HG03139 (cell line): ENCODE results near the gene KNTC1.
"Not testable (repeated sequence)": the region's sequence is repeated elsewhere in the genome, so short reads cannot be mapped to it uniquely, and the experiment has no call there.

Experiments
- ATAC-seq: cut with Tn5 transposase; IDR thresholded peaks from one replicate; pipeline ENCODE4 v1.9.1; 2021; ENCODE audit not compliant: unreplicated experiment

KNTC1 gene, protein sequence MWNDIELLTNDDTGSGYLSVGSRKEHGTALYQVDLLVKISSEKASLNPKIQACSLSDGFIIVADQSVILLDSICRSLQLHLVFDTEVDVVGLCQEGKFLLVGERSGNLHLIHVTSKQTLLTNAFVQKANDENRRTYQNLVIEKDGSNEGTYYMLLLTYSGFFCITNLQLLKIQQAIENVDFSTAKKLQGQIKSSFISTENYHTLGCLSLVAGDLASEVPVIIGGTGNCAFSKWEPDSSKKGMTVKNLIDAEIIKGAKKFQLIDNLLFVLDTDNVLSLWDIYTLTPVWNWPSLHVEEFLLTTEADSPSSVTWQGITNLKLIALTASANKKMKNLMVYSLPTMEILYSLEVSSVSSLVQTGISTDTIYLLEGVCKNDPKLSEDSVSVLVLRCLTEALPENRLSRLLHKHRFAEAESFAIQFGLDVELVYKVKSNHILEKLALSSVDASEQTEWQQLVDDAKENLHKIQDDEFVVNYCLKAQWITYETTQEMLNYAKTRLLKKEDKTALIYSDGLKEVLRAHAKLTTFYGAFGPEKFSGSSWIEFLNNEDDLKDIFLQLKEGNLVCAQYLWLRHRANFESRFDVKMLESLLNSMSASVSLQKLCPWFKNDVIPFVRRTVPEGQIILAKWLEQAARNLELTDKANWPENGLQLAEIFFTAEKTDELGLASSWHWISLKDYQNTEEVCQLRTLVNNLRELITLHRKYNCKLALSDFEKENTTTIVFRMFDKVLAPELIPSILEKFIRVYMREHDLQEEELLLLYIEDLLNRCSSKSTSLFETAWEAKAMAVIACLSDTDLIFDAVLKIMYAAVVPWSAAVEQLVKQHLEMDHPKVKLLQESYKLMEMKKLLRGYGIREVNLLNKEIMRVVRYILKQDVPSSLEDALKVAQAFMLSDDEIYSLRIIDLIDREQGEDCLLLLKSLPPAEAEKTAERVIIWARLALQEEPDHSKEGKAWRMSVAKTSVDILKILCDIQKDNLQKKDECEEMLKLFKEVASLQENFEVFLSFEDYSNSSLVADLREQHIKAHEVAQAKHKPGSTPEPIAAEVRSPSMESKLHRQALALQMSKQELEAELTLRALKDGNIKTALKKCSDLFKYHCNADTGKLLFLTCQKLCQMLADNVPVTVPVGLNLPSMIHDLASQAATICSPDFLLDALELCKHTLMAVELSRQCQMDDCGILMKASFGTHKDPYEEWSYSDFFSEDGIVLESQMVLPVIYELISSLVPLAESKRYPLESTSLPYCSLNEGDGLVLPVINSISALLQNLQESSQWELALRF (N-terminal part only)

DNA sequence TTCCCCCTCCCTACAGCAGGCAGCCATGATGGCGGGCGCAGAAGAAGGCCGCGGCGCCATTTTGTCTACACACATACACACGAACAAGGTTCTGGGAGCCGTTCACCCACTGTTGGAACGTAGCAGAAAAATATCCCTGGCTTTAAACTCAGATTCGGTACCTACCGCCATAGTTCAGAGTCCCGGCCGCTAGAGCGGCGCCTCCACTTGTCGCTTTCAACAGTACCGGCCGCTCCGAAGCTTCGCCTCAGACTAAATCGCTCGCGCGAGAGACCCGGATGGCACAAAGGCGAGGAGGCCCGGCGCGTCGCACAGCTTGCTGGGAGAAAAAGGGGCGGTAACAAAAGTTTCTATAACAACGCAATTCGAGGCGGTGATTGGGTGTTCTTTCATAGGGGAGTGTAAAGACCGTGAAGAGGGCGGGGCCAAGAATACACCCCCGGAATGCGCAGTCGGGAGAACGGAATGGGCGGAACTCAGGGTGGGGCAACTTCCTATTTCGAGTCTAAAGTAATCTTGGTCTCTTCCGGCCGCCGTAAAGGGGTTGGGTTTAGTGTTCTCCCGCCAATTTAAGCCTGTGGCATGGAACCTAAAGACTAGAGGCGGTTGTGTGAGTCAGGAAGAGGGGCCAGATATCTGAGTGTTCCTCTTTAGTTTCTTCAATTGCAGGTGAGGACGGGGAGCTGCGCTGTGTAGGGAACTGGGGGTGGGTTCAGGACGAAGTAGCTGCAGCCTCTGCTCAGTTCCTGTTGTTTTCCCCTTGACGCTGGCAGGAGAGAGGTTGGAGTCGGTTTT, at the start of gene KNTC1, which contains the start of gene RSRC2:
KNTC1 (plus strand) TSS at position 567 of the 795 bp plus-strand sequence. CDS start 2,815 bp downstream, outside the sequence.
RSRC2 (minus strand) TSS at position 254 of the 795 bp plus-strand sequence; CDS start at position 171, 83 bp downstream.
- peak; percentile 93 for ATAC-seq

DNA sequence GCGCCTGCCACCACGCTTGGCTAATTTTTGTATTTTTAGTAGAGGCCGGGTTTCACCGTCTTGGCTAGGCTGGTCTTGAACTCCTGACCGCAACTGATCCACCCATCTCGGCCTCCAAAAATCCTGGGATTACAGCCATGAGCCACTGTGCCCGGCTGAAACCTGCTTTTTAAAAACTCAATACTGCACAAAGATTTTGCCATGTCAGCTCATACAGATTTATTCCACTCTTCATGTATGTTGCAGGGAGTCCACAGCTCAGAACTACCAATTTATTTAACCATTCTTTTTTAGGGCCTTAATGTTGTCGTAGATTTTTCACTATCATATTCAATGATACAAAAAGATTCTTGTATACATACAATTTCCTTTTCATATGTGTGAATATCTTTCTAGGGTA, 46.3 kb upstream of the KNTC1 start:
- no peak for ATAC-seq

DNA sequence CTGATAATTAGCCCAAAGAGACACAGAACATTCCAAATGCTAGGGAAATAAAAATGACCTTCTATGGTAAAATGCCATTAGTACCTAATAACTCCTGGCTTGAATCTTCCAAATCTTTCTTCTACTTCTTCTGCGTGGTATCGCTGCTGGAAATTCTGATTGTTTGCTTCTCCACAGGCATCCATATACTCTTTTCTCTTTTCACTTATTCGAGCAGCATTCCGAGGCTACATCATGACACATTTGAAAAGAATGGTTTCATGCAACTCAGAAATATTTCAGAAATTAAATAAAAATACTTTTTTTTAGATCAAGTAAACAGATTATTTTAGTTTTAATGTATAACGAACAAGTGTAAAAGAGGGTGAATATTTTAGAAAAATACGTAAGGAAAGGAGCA, 45.2 kb upstream of the KNTC1 start:
- no peak for ATAC-seq

DNA sequence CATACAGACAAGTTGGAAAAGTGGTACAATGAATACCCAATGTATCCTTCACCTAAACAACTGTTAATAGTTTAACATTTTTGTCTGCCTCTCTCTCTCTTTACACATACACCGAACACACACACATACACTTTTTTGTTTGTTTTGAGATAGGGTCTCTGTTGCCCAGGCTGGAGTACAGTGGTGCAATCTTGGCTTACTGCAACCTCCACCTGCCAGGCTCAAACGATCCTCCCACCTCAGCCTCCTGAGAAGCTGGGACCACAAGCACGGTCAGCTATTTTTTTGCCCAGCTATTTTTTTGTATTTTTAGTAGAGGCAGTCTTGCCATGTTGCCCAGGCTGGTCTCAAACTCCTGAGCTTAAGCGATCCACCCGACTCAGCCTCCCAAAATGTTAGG, 43.1 kb upstream of the KNTC1 start:
- ATAC-seq, result no peak

DNA sequence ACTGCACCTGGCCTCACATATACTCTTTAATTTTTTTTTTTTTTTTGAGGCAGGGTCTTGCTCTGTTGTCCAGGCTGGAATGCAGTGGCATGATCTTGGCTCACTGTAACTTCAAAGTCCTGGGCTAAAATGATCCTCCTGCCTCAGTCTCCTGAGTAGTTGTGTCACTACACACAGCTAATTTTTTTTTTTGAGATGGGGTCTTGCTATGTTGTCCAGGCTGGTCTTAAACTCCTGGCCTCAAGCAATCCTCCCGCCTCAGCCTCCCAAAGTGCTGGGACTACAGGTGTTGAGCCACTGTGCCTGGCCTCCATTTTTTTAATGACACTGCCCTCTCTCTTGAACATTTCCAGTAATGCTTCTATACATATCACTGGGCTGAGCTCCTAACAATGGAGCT, 42.7 kb upstream of the KNTC1 start:
- not testable (repeated sequence) for ATAC-seq

DNA sequence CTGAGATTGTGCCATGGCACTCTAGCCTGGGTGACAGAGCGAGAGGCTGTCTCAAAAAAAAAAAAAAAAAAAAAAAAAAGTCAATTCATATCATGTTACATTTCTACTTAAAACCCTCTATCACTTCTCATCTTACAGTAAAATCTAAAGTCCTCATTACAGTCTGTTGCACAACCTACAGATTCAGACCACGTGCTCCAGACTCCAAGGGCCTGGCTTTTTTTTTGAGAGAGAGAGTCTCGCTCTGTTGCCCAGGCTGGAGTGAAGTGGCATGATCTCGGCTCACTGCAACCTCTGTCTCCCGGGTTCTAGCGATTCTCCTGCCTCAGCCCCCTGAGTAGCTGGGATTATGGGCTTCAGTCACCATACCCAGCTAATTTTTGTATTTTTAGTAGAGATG, 40.7 kb upstream of the KNTC1 start:
- not testable (repeated sequence) for ATAC-seq

DNA sequence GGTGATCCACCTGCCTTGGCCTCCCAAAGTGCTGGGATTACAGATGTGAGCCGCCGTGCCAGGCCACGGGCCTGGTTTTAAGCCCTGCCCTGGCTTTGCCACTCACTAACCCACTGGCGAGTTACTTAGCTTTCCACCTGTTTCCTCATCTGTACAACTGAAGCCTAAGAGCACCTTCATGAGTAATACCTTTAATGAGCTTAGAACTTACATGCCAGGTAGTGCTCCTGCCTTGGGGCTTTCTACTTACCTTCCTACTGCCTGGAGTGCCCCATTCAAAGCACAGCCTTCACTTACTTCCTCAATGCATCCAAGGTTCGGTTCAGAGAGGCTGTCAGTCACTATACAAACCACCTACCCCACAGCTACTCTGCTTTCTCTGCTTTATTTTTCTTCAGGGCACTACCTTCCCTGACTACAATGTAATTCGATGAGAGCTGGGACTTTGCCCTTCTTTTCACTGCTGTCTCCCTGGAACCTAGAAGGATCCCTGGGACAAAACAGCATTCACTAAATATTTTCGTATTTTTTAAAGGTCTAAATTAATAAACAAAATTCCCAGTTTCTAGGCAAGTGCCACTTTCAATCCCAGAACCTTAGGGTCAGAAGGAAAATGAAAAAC, 40.1 kb upstream of the KNTC1 start:
- ATAC-seq, result no peak

DNA sequence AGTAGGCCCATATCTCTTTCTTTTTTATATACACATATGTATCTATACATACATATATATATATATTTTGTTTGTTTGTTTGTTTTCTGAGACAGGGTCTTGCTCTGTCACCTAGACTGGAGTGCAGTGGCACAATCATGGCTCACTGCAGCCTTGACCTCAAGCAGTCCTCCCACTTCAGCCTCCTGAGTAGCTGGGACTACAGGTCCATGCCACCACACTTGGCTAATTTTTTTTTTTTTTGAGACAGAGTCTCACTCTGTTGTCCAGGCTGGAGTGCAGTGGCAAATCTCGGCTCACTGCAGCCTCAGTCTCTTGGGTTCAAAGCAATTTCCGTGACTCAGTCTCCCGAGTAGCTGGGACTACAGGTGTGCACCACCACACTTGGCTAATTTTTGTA, 39.2 kb upstream of the KNTC1 start:
- ATAC-seq, result not testable (repeated sequence)

DNA sequence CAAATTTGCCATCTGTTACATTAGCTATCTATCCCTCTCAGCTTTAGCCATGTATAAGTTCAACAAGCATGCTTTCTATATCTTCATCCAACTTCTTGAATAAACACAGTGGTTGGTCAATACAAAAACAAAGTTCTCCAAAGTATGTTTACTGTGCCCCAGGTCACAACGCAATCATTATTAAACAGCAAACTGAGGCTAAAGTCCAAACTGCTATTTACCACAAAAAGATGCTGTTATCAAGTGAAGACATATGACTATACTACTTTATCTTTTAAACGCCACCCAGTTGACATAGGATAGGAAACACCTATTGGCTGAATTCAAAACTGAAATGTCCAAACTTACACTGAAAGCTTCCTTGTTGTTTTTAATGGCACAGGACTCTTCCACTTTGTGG, 38.0 kb upstream of the KNTC1 start:
- no peak for ATAC-seq

DNA sequence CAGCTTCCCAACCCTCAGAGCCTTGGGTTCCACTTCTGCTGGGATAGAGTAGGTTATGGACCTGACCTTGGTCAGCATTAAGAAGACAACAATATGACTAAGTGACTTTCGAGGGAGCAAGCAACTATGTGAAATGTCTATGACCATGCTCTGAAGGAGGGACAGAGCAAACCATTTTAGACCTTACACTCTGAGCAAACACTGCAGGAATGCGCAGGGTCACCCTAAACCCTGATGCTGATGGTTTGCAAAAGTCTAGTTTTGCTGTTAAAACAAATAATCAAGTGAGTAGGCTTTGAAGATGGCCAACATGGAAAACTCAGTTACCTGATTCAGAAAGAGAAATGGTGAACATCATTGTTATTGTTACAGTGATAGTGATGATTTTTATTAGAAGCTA, 35.1 kb upstream of the KNTC1 start:
- ATAC-seq, result no peak

DNA sequence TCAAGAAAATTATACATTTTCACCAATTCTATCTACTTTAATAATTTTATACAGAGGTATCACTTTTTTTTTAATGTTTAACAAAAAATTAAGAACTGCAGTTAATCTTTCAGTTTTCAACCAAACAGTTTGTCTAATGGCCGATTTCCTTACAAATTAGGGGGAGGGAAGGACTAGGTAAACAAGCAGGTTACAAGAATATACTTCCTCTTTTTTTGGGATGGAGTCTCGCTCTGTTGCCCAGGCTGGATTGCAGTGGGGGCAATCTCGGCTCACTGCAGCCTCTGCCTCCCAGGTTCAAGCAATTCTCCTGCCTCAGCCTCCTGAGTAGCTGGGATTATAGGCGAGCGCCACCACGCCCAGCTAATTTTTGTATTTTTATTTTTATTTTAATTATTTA, 33.8 kb upstream of the KNTC1 start:
- not testable (repeated sequence) for ATAC-seq

DNA sequence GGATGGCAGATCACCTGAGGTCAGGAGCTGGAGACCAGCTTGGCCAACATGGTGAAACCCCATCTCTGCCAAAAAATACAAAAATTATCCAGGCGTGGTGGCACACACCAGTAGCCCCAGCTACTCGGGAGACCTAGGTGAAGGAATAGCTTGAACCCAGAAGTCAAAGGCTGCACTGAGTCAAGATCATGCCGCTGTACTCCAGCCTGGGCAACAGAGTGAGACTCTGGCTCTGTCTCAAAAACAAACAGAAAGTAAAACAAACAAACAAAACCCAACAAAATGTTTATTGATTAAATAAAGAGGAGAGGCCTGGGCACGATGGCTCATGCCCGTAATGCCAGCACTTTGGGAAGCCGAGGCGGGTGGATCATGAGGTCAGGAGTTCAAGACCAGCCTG, 31.8 kb upstream of the KNTC1 start:
- no peak for ATAC-seq

DNA sequence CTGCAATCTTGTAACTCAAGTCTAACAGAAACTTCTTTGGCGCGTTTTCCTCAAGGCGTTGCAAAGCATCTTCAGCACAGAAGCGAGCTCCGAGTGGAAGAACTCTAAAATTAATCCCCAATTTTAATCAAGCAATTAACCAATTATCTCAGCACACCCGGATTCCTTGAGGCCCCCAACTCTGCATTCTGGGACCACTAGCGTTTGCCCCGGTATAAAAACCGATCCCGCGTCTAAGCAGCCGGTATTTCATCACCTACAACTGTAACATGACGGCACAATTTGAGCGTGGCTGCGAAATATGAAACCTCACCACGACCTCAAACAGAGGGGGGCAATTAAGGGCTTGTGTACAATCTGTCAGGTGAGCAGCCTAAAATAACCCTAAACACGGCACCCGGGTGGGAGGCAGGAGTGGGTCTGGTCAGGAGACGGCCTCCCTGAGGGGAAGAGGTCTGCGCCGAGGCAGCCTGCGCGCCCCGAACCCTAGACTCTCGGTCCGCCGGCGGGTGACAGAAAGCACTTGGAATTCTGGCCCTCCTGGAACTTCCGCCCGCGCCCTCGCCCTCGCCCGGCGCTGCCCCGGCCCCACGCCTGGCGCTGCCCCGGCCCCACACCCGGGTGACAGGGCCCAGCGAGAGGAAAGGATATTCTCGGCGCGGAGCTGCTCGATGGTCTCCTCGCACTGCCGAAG, 26.9 kb upstream of the KNTC1 start:
- peak; percentile 6 for ATAC-seq

DNA sequence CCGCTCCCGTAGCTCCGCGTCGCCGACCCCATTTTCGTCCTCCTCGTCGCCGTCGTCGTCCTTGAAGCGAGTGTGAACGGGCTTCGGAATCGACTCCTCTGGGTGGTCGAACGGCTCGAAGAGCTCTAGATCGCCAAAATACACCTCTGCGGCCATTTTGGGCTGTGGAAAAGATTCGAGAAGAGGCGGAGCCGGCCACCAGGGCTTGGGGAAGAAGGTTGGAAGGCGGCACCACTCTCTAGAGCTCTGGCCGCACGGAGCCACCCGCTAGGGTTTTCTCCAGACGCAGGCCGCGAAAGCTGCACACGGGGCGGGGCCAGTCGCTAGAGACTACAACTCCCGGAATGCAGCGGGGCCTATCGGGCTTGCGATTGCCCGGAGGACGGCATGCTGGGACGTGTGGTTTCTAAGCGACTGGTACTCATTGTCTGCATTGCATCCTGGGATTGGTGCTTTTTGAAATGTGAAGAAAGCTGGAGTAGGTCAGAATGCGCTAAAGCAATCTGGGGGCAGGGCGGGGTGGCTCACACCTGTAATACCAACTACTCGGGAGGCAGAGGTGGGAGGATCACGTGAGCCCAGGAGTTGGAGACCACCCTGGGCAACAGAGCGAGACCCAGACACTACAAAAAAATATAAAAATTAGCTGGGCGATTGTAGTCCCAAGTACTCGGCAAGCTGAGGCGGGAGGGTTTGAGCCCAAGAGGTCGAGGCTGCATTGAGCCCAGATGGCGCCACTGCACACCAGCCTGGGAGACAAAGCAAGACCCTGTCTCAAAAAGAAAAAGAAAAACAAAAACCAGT, 26.2 kb upstream of the KNTC1 start, which contains the start of gene ZCCHC8:
ZCCHC8 (minus strand) TSS at position 248 of the 804 bp plus-strand sequence; CDS start at position 156, 92 bp downstream.
- peak; percentile 88 for ATAC-seq

DNA sequence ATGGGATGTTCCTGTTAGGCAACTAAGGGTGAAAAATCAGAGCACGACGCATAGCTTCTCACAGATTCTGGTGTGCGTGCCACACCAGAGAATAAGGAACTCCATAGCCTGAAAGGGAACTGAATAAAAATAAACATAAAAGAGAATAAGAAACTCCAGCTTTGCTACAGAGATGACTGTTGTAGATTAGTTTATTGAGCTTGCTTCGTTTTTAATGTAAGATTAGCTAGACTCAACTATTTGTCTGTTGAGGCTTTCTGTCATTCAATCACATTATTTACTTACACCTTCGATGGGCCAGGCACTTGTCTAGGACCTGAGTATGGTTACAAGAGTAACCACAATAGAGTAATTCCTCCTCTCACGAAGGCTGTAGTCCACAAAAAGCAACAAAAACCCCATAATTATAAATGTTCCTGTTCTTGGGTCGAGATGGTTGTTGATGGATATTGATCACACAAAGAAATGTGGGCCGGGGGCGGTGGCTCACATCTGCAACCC, 25.5 kb upstream of the KNTC1 start:
- ATAC-seq, result no peak

DNA sequence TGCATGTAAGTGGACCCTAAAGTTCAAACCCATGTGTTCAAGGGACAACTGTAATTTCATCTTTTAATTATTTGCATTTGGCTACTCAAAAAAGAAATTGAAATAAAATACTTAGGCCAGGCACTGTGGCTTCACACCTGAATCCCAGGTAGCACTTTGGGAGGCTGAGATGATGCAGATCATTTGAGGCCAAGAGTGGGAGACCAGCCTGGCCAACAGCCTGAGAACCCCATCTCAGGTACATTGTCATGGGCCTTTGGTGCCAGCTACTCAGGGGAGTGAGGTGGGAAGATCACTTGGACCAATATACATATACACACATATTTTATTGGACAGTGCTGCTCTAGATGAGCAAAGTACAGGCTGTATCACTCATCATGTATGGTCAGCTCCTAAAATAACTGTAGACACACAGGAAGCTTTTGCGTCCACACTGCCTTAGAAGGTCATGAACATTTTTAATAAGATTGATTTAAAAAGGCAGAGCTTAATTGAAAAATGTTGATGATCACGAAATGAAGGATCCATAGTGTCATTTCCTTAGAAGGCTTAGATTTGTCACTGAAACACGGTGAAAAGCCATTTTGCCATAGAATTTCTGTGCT, 23.8 kb upstream of the KNTC1 start:
- ATAC-seq, result no peak

DNA sequence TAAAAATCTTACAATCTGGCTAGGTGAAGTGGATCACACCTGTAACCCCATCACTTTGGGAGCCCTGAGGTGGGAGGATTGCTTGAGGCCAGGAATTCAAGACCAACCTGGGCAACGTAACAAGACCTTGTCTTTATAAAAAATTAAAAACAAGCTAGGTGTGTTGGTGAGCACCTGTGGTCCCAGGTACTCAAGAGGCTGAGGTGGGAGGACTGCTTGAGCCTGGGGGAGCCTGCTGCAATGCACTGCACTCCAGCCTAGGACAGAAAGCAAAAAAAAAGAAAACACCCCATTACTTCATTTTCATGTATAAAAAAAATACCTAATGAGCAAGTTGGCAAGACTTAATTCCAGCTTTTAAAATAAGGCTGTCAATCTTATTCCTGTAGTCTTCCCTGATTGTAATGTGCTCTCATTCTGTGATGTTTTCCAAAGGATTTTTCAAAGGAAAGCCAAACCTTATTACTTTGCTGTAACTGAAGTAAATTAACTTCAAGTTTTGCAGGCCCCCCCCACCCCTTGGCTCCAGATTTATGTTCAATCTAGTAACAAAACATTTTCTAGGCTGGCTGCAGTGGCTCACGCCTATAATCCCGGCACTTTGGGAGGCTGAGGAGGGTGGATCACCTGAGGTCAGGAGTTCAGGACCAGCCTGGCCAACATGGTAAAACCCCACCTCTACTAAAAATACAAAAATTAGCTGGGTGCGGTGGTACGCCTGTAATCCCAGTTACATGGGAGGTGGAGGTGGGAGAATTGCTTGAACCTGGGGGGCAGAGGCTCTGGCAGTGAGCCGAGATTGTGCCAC, 23.1 kb upstream of the KNTC1 start:
- no peak for ATAC-seq
